ENCODE data around the gene ZMYND8. TPM values are rescaled to one million over a fixed set of nuclear protein-coding genes. Genes with fewer than 3 reads are reported as not detected.

The ZMYND8 gene
- total RNA-seq, 1 experiment from 2014 or later = 29.0 TPM

- CTCF ChIA-PET = interaction anchor here (1.2 to 1.5 kb wide), 3 partner anchors 12 to 166 kb away, joined by 3 to 4 read pairs (median 3); no protein-coding TSS in a partner anchor
- TF ChIP-seq JUND (IDR thresholded peaks at IDR 0.05) (no peak), SIN3A (IDR thresholded peaks at IDR 0.05; ENCODE audit: low read depth) (no peak), ELF1 (IDR thresholded peaks at IDR 0.05; ENCODE audit: borderline replicate concordance, low read depth) (no peak), RAD21 (IDR thresholded peaks at IDR 0.05; ENCODE audit: low read depth) (no peak), SRF (IDR thresholded peaks at IDR 0.05; ENCODE audit: low read depth) (no peak), FOSL1 (IDR thresholded peaks at IDR 0.05; ENCODE audit: low read depth) (no peak), MAX (IDR thresholded peaks at IDR 0.05) (no peak), YY1 (IDR thresholded peaks at IDR 0.05; ENCODE audit: extremely low read depth, insufficient replicate concordance, low read depth, low read length) (no peak), TCF7L2 (IDR thresholded peaks at IDR 0.05; ENCODE audit: borderline replicate concordance, extremely low read depth, insufficient read depth, insufficient read length) (no peak)
Observed at GRCh38 chr20:47217482-47218446, 138.7 kb downstream of the ZMYND8 start.

More at GRCh38 chr20:47217482-47218446, 138.7 kb downstream of the ZMYND8 start:
- intact Hi-C loops (cut with micrococcal nuclease) = no loop called here
- BruUV-seq (replicated peaks) = no TSS peak
- no peak overlapping the region for H3K4me2 ChIP-seq (ENCODE audit: low read length)
- peaks cover 7 to 35% of the 10 kb centered on the region in 2 experiments for H3K36me3 ChIP-seq (ENCODE audit: control insufficient read depth in 1 of 2, insufficient read depth in 2 of 2, low read length in 2 of 2)
- 0 out of 2 replicates have a peak, but pooled peaks cover 4% of the 10 kb centered on the region for H3K79me2 ChIP-seq (ENCODE audit: insufficient read depth, low read length)
- no peaks in the 10 kb centered on the region for H3K9me3 ChIP-seq (ENCODE audit: control insufficient read depth in 1 of 2, insufficient read depth in 1 of 2, low read depth in 1 of 2, low read length in 2 of 2)
- H4K20me1 ChIP-seq (ENCODE audit: insufficient read depth) = no peaks in the 10 kb centered on the region
- H3K9ac ChIP-seq (ENCODE audit: low read length) = no peak overlapping the region
- DNase-seq (ENCODE audit: low read depth, low spot score) (no peak), ATAC-seq (no peak)
- no peak overlapping the region for H2AFZ ChIP-seq (ENCODE audit: low read depth, low read length, poor library complexity, severe bottlenecking)
- H3K9me2 ChIP-seq (ENCODE audit: insufficient read depth) = no peaks in the 10 kb centered on the region
- RAD21 ChIA-PET (ENCODE audit: low non-redundant PET in 1 of 2, low total read pairs in 2 of 2, uncharacterized antibody in 2 of 2, unreplicated experiment in 2 of 2) = interaction anchor here in 1 of 2 experiments (0.6 to 0.7 kb wide), 2 partner anchors 14 to 194 kb away, joined by 3 to 4 read pairs; no protein-coding TSS in a partner anchor
- no peak overlapping the region for H3K27ac ChIP-seq (ENCODE audit: low read depth, low read length)
- no peaks in the 10 kb centered on the region for H3K27me3 ChIP-seq (ENCODE audit: insufficient read depth, low read length)
- POLR2A ChIA-PET = no interaction called here
- no peak overlapping the region for H3K4me3 ChIP-seq (replicated peaks in 1 of 2; ENCODE audit: low read depth in 1 of 2, low read length in 2 of 2)
- H3K4me1 ChIP-seq (ENCODE audit: control insufficient read depth in 1 of 2, insufficient read depth in 2 of 2, low read length in 2 of 2) = no peaks in the 10 kb centered on the region

Data from HCT116 (cell line).